Sigmoid colon (tissue), 7 donors: ENCODE results near the gene SULT1B1. TPM values are rescaled to one million over a fixed set of nuclear protein-coding genes. Genes with fewer than 3 reads are reported as not detected.

Experiments
- DNase-seq: peaks from one replicate; pipeline ENCODE4 v3.0.0-alpha.2; 2019
- H3K27ac ChIP-seq, 4 donors: fragments of 200-600 bp; sonication (generic); one replicate each; pipeline ENCODE4 v1.5.1; 2016 to 2019; ENCODE audit warnings: mild to moderate bottlenecking in 1 of 4
- H3K27me3 ChIP-seq, 3 donors: fragments of 200-600 bp; sonication (generic); one replicate each; pipeline ENCODE4 v1.5.1; 2019; ENCODE audit warnings: mild to moderate bottlenecking in 1 of 3
- H3K36me3 ChIP-seq, 4 donors: fragments of 200-600 bp; sonication (generic); one replicate each; pipeline ENCODE4 v1.5.1; 2016 to 2019
- H3K4me1 ChIP-seq, 4 donors: fragments of 200-600 bp; sonication (generic); one replicate each; pipeline ENCODE4 v1.5.1; 2017 to 2019
- H3K4me3 ChIP-seq, 4 donors: fragments of 200-600 bp; sonication (generic); one replicate each; pipeline ENCODE4 v1.5.1; 2017 to 2019; ENCODE audit warnings: mild to moderate bottlenecking in 2 of 4, moderate library complexity in 1 of 4
- H3K9me3 ChIP-seq, 4 donors: fragments of 200-600 bp in 3 of 4; sonication (generic) in 3 of 4; one replicate each; pipeline versions ENCODE4 v1.5.1 to v1.6.1; 2013 to 2019
- CTCF ChIP-seq, 4 experiments: fragments of 450-650 bp in 3 of 4; fragments of 200-600 bp in 1 of 4; IDR thresholded peaks; one replicate each; pipeline ENCODE4 v1.5.1; 2016 to 2019; ENCODE audit warnings: antibody characterized with exemption in 4 of 4, mild to moderate bottlenecking in 3 of 4, moderate library complexity in 2 of 4
- EP300 ChIP-seq, 4 donors: sonication (generic); formaldehyde crosslinking; IDR thresholded peaks; one replicate each; pipeline ENCODE4 v1.6.1; 2017; ENCODE audit warnings: antibody characterized with exemption in 4 of 4
- POLR2A ChIP-seq, 2 donors: fragments of 450-650 bp; IDR thresholded peaks; one replicate each; pipeline ENCODE4 v1.6.1; 2016; ENCODE audit warnings: antibody characterized with exemption in 2 of 2, mild to moderate bottlenecking in 2 of 2, moderate library complexity in 2 of 2
- POLR2AphosphoS5 ChIP-seq, 4 donors: sonication (generic); formaldehyde crosslinking; IDR thresholded peaks; one replicate each; pipeline ENCODE4 v1.6.1; 2017; ENCODE audit warnings: antibody characterized with exemption in 4 of 4
- WGBS, 2 donors: extraction: QIAGEN DNeasy Blood & Tissue Kit; methylation state at CpG; one replicate each; pipeline ENCODE4 v1.1.7; 2013; 5-methylcytosine and 5-hydroxymethylcytosine counted together
- intact Hi-C: fragments of 100-400 bp; cut with DNase I; formaldehyde crosslinking; loops from one replicate; pipeline ENCODE4 v1.15.1; 2023
- polyA plus RNA-seq, 3 donors: library from polyadenylated mRNA; stranded (reverse); fragments of 200-250 nt; gene quantifications; one replicate each; pipeline ENCODE4 v1.2.3, GENCODE V29; 2013
- total RNA-seq, 4 donors: library from RNA; depleted of rRNA; stranded (reverse); fragments of >200 nt; gene quantifications; one replicate each; pipeline ENCODE4 v1.1.0, GENCODE V29; 2016
- donor health status: healthy with polysubstance abuse.
- donor health status: Bipolar disorder and iron deficiency.
- donor health status: healthy.

The SULT1B1 gene
- total and polyA plus RNA-seq, 7 donors: 0.71 to 99.9 (median 1.2) TPM

- no peak for DNase-seq
- intact Hi-C loops: no loop called here
- Histone ChIP-seq H3K36me3 (no peaks in the 10 kb centered on the region), H3K27ac (no peak overlapping the region), H3K9me3 (no peaks in the 10 kb centered on the region), H3K4me1 (no peaks in the 10 kb centered on the region), H3K27me3 (no peaks in the 10 kb centered on the region), H3K4me3 (no peak overlapping the region)
- TF ChIP-seq EP300 (IDR thresholded peaks at IDR 0.05) (no peak), POLR2AphosphoS5 (IDR thresholded peaks at IDR 0.05) (no peak), POLR2A (IDR thresholded peaks at IDR 0.05) (no peak), CTCF (IDR thresholded peaks at IDR 0.05) (no peak)
- WGBS, 2 donors: 93% methylated on average over 3 of the region's 3 CpGs
These were observed 58.2 kb downstream of the SULT1B1 start for GRCh38 chr4:69702201-69702600.

GRCh38 chr4:69701696-69702095 lies 58.7 kb downstream of the SULT1B1 start:
- 90 to 96% methylated on average over 4 of the region's 4 CpGs for WGBS, 2 donors
- Histone ChIP-seq H3K4me1 (no peaks in the 10 kb centered on the region), H3K4me3 (no peak overlapping the region), H3K27ac (no peak overlapping the region), H3K36me3 (no peaks in the 10 kb centered on the region), H3K9me3 (no peaks in the 10 kb centered on the region), H3K27me3 (no peaks in the 10 kb centered on the region)
- DNase-seq: no peak
- no peak for TF ChIP-seq EP300 (IDR thresholded peaks at IDR 0.05)
- no peak for TF ChIP-seq CTCF (IDR thresholded peaks at IDR 0.05)
- TF ChIP-seq POLR2AphosphoS5 (IDR thresholded peaks at IDR 0.05): no peak
- TF ChIP-seq POLR2A (IDR thresholded peaks at IDR 0.05): no peak
- intact Hi-C loops: no loop called here

- no peaks in the 10 kb centered on the region for H3K4me1 ChIP-seq
- H3K4me3 ChIP-seq: no peak overlapping the region
- H3K27me3 ChIP-seq: no peaks in the 10 kb centered on the region
- no peaks in the 10 kb centered on the region for H3K9me3 ChIP-seq
- TF ChIP-seq POLR2A (IDR thresholded peaks at IDR 0.05) (no peak), POLR2AphosphoS5 (IDR thresholded peaks at IDR 0.05) (no peak), CTCF (IDR thresholded peaks at IDR 0.05) (no peak), EP300 (IDR thresholded peaks at IDR 0.05) (no peak)
- DNase-seq: no peak
- no peak overlapping the region for H3K27ac ChIP-seq
- intact Hi-C loops: loop anchor here (10.0 kb wide), 2 partner anchors 167 to 857 kb away; partner anchors contain the start of gene SULT1E1
- WGBS, 2 donors: 90 to 95% methylated on average over 1 of the region's 1 CpG
- H3K36me3 ChIP-seq: no peaks in the 10 kb centered on the region
These were observed 62.7 kb downstream of the SULT1B1 start for GRCh38 chr4:69697536-69698242.

- intact Hi-C loops: no loop called here
These were observed 70.8 kb downstream of the SULT1B1 start for GRCh38 chr4:69689599-69689998.

More at GRCh38 chr4:69689599-69689998, 70.8 kb downstream of the SULT1B1 start:
- H3K27me3 ChIP-seq: no peaks in the 10 kb centered on the region
- H3K4me1 ChIP-seq: no peaks in the 10 kb centered on the region
- H3K9me3 ChIP-seq: no peaks in the 10 kb centered on the region
- no peak overlapping the region for H3K4me3 ChIP-seq
- no peak overlapping the region for H3K27ac ChIP-seq
- 2 to 3% methylated on average over 1 of the region's 1 CpG for WGBS, 2 donors
- DNase-seq: no peak
- TF ChIP-seq EP300 (IDR thresholded peaks at IDR 0.05) (no peak), POLR2A (IDR thresholded peaks at IDR 0.05) (no peak), POLR2AphosphoS5 (IDR thresholded peaks at IDR 0.05) (no peak), CTCF (IDR thresholded peaks at IDR 0.05) (peak in 2 of 4 experiments; percentile 24 to 43)
- no peaks in the 10 kb centered on the region for H3K36me3 ChIP-seq
